Prostate gland (tissue), 2 donors: ENCODE measurements around the gene TMC2.

Experiments used
- CTCF ChIP-seq, 4 experiments: fragments of 200-600 bp in 2 of 4; fragments of 450-650 bp in 2 of 4; sonication (generic) in 2 of 4; IDR thresholded peaks; 1 replicate in 3 of 4; 2 replicates in 1 of 4; pipeline ENCODE4 v1.5.1; 2016 to 2019; ENCODE audit warnings: antibody characterized with exemption in 4 of 4, mild to moderate bottlenecking in 2 of 4, moderate library complexity in 2 of 4
- POLR2A ChIP-seq: fragments of 450-650 bp; IDR thresholded peaks from one replicate; pipeline ENCODE4 v1.6.1; 2016; ENCODE audit warnings: antibody characterized with exemption, mild to moderate bottlenecking
- POLR2AphosphoS5 ChIP-seq: sonication (generic); formaldehyde crosslinking; IDR thresholded peaks from one replicate; pipeline ENCODE4 v1.6.1; 2017; ENCODE audit warnings: antibody characterized with exemption

- TF ChIP-seq POLR2A (no peak), CTCF (IDR thresholded peaks at IDR 0.05) (no peak), POLR2AphosphoS5 (no peak)
These were observed 17.8 kb upstream of the TMC2 start for GRCh38 chr20:2518558-2518957.
